T1000 (cell line): ENCODE data around the gene YDJC.
A peak's percentile ranks its signal among the peaks of the same experiment; 100 is the strongest.
"Not testable (repeated sequence)": the region's sequence is repeated elsewhere in the genome, so short reads cannot be mapped to it uniquely, and the experiment has no call there.

ENCODE experiments used
- DNase-seq: peaks from one replicate; lab custom pipeline; 2025; ENCODE audit warnings: mixed read lengths; lab: John Stamatoyannopoulos, UW

Gene YDJC

DNA sequence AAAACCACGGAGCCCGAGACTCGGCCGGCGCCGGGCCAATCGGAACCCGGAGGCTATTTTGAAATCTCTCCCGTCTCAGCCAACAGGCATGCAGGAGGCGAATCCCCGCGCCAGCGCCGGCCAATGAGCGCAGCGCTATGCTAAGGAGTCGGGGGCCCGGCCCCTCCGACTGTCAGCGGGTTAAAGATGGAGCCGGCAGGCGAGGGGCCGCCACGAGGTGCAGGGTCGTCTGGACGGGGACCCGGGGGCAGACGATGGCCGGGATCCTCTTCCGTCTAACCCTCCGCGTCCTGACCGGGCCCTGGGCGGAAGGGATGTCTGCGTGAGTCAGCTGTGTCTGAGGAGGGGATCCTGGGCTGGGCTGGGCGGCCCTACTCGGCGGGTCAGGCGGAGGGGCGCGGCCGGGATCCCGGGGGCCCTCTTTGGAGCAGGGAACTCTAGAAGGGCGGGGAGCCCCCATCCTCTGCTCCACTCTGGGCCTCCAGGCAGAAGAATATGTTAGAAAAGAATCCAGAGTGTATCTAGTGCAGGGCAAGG is 22.3 kb upstream of the YDJC start:
- DNase-seq, result peak; percentile 83

- DNase-seq, result no peak
These were observed 21.7 kb upstream of the YDJC start for GRCh38 chr22:21651521-21652009.

DNA sequence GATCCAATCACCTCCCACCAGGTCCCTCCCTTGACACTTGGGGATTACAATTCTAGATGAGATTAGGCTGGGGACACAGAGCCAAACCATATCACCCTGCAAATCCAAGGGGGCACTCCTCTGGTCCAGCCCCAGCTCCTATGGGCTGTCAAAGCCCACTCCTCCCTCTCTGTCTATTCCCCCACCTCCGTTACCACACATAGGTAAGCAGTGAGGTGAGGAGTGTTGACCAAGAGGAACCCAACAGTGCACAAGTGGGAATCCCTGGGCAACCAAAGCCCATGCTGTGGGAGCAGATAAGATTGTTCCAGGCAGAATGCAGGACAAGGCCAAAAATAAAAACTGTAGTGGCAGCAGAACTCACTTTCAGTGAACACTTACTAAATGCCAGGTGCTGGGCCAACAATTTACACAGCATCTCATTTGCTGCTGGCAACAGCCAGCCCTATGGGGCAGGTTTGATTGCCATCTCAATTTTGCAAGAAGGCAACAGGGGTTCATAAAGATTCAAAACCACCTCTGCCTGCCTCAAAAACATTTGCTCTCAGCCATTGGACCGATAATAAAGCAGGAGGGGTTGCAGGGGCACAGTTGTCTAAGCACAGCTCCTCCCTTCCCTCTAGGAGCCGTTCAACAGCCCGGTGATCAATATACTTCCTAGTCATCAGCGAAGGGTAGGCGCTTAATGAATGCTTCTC is 21.1 kb upstream of the YDJC start:
- DNase-seq, result no peak

GRCh38 chr22:21650280-21650679 is 20.5 kb upstream of the YDJC start:
- no peak for DNase-seq

- peak; percentile 38 for DNase-seq
These were observed 17.1 kb upstream of the YDJC start for GRCh38 chr22:21646608-21647590.

DNA sequence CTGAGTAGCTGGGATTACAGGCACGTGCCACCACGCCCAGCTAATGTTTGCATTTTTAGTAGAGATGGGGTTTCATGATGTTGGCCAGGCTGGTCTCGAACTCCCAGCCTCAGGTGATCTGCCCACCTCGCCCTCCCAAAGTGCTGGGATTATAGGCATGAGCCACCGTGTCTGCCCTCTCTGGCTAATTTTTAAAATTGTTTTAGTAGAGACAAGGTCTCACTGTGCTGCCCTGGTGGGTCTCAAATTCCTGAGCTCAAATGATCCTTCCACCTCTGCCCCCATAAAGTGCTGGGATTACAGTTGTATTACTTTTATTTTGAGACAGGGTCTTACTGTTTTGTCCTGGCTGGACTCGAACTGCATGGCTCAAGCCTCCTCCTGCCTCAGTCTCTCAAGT is 15.7 kb upstream of the YDJC start:
- DNase-seq, result not testable (repeated sequence)

GRCh38 chr22:21643533-21644357 is 13.9 kb upstream of the YDJC start:
- DNase-seq, result no peak

DNA sequence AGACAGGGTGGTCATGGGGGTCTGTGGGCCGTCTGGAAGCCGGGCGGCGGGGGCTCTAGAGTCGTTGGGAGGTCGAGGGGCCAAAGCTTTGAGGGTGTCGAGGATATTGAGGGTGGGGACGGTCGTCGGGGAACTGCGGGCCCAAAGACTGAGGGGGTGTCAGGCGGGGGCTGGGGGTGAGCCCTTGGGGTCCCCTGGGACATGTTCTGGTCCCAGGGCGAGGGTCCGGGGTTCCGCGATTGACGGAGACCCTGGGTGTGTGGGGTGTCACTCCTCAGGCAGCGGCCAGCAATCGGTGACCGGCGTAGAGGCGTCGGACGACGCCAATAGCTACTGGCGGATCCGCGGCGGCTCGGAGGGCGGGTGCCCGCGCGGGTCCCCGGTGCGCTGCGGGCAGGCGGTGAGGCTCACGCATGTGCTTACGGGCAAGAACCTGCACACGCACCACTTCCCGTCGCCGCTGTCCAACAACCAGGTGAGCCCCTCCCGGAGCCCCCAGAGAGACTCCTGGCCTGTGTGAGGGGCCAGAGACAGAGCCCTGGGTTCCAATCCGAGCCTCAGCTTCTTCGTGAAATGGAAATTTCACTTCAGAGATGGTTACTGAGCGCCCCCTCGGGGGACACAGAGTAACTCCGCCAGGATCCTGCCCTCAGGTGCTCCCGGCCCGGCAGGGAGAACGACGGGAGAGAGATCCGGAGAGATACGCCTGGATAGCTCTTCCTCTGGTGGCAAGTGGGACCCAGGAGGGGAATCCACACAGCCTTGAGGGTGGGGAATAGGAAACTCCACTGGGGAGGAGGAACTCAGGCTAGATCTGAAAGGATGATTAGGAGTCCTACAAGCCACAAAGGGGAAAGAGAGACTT is 13.0 kb upstream of the YDJC start:
- no peak for DNase-seq

- DNase-seq, result peak; percentile 94
These were observed 12.2 kb upstream of the YDJC start, which contains the start of gene SDF2L1 for GRCh38 chr22:21641789-21642583. TSS of gene SDF2L1 (plus strand) at chr22:21642302. CDS start at chr22:21642337, 35 bp downstream.

DNA sequence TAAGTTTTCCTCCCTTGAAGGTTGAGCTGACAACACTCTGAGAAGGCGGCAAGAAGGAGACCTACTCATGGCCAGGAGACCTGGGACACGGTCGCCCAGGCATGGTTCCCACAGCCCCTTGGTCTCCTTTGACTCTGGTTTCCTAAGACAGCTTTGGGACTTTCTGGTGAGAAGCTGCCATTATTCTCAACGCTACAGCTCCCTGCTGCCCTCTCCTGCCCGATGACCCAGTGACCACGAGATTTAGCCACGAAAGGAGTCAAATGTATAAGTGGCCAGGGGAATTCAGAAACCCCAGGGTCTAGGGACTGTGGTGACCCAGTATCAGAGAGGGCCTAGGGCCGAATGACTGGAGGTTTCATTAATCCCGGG is 11.6 kb upstream of the YDJC start:
- DNase-seq, result no peak

- no peak for DNase-seq
These were observed 11.0 kb upstream of the YDJC start for GRCh38 chr22:21640810-21641209.

GRCh38 chr22:21639359-21639758 is 9.5 kb upstream of the YDJC start:
- no peak for DNase-seq

GRCh38 chr22:21637450-21637849 is 7.6 kb upstream of the YDJC start:
- DNase-seq, result not testable (repeated sequence)

DNA sequence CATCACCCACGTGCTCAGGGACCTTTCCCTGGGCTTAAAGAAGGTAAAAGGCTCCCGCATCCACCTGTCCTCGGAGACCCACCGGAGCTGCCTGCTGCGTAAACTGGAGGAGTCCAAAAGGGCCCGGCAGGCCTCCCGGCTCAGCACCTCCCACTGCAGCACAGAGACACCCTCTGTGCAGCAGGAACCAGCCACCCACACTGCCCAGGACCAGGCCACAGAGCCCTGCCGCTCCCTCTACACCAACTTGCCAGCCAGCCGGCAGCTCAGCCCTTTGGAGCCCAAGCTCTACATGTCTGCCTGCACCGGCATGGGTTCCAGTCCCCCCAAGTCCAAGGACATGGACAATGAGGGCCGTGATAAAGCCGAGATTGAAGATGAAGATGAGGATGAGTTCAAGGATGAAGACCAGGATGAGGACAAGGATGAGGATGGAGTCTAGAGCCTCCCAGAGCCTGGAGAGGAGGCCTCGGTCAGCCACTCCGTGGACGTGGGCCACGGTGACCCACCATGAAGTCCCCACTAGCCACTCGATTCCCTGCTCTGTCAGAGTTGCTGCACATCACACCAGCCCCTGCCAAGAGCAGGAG is 6.9 kb upstream of the YDJC start:
- no peak for DNase-seq

DNA sequence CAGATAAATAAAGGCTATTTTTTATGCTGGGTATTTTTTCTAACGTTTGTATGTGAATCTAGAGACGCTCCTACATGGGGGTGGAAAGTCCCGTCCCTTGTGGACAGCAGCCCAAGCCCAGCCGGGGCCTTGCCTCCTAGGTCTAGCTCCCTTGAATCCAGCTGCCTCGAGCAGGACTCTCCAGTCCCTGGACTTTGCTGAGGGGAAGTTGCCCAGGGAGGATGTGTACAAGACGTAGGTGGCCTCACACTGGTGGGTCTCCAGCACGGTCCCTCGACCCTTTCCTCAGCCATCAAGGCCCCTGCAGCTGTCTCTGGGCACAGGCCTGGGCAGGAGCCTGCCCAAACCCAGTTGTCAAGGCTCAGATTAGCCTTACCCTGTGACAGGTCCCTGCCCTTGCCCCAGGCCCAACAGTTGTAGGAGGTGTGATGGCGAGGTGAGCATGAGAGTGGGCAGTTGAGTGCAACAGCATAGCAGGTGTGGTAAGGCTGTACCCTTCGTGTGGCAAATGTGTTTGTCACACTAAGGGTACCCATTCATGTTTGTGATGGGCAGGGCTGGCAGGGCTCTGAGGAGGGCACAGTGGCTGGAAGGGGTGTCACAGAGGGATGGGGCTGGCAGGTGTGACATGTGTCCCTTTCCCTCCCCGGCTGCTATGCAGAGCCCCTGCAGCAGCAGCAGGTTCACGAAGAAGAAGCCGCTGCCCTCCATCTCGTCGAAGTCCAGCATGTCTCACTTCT is 6.1 kb upstream of the YDJC start:
- DNase-seq, result no peak

DNA sequence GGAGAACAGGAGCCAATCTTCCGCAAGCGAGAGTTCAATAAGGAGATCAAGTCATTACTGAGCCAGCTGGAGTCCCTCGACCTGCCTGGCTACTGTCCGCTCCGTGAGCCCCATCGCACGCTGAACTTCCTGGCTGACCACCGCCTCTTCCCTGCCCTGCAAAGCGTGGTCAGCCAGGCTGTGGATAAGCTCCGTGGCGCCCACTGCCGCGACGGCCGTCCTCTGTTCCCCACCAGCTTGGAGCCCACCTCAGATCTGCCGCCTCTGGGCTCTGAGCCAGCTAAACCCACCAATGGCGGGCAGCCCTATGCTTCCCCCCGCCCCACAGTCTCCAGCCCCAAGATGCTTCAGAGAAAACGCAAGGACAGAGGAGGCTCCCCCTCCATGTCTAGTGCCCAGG is 5.0 kb upstream of the YDJC start:
- DNase-seq, result no peak

DNA sequence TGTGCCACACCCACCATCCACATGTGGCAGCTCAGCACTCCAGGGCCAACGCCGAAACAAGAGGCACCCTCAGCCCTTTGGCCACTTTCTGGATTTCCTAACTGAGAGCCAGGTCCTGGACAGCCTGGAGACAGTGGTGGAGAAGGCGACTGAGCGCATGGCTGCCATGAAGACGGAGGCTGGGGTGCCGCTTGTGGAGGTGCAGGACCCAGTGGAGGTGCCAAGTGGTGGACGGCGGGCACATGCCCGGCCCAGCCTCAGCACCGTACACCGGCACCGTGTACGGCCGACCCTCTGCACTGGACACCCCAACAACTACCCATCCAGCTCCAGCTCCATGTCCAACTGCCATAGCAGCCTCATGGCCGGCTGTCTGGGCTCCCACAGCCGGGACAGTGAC is 4.3 kb upstream of the YDJC start:
- DNase-seq, result no peak

GRCh38 chr22:21633481-21633880 is 3.7 kb upstream of the YDJC start:
- no peak for DNase-seq

- no peak for DNase-seq
These were observed 3.1 kb upstream of the YDJC start for GRCh38 chr22:21632931-21633330.
